Measurements from ENCODE around the gene CDX2.
"Not testable (repeated sequence)": the region's sequence is repeated elsewhere in the genome, so short reads cannot be mapped to it uniquely, and the experiment has no call there.

CDX2 gene

GRCh38 chr13:27969082-27969865, at the start of gene CDX2:
CDX2 (minus strand) TSS chr13:27969315; CDS start chr13:27969006, 309 bp downstream.
- no peak for TF ChIP-seq CTCF (IDR thresholded peaks at IDR 0.05; ENCODE audit: borderline replicate concordance, insufficient read depth, low read depth, low read length)
- H3K4me3 ChIP-seq (ENCODE audit: low read depth, low read length) = no peak within 1 kb of the TSS

GRCh38 chr13:28014301-28014700, 45.2 kb upstream of the CDX2 start:
- no peak for TF ChIP-seq CTCF (IDR thresholded peaks at IDR 0.05; ENCODE audit: borderline replicate concordance, insufficient read depth, low read depth, low read length)
- no peak overlapping the region for H3K4me3 ChIP-seq (ENCODE audit: low read depth, low read length)

- H3K4me3 ChIP-seq (ENCODE audit: low read depth, low read length) = no peak overlapping the region
- TF ChIP-seq CTCF (IDR thresholded peaks at IDR 0.05; ENCODE audit: borderline replicate concordance, insufficient read depth, low read depth, low read length) = no peak
These were observed 44.4 kb upstream of the CDX2 start for GRCh38 chr13:28013482-28013881.

GRCh38 chr13:28012896-28013295, 43.8 kb upstream of the CDX2 start:
- no peak for TF ChIP-seq CTCF (IDR thresholded peaks at IDR 0.05; ENCODE audit: borderline replicate concordance, insufficient read depth, low read depth, low read length)
- no peak overlapping the region for H3K4me3 ChIP-seq (ENCODE audit: low read depth, low read length)

GRCh38 chr13:28012383-28012782, 43.3 kb upstream of the CDX2 start:
- H3K4me3 ChIP-seq (ENCODE audit: low read depth, low read length) = no peak overlapping the region
- TF ChIP-seq CTCF (IDR thresholded peaks at IDR 0.05; ENCODE audit: borderline replicate concordance, insufficient read depth, low read depth, low read length) = no peak

- H3K4me3 ChIP-seq (ENCODE audit: low read depth, low read length) = no peak overlapping the region
- no peak for TF ChIP-seq CTCF (IDR thresholded peaks at IDR 0.05; ENCODE audit: borderline replicate concordance, insufficient read depth, low read depth, low read length)
These were observed 40.9 kb upstream of the CDX2 start for GRCh38 chr13:28010046-28010445.

- not testable (repeated sequence) for H3K4me3 ChIP-seq (ENCODE audit: low read depth, low read length)
These were observed 35.9 kb upstream of the CDX2 start for GRCh38 chr13:28005016-28005415.
